ENCODE results near the gene KIF16B.

KIF16B gene

DNA sequence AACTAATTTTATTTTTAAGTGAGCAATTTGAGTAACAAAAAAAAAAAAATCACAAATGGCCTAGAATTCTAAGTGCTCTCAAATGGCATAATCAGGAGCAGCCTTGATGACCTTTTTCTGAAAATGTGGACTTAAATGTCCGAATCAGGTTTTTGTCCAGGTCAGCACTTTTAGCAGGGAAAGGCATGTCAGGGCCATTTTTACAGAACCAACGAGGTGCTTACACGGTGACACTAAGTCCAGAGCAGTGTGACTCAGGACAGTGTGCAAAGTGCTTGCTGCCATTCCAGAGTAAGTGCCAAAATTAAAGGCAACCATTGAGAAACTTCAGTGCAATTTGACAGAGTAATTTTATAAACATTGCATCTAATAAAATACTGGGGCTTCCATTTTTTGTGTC is 127.8 kb downstream of the KIF16B start:
- Histone ChIP-seq H3K4me3 (ENCODE audit: low read depth, low read length) (no peak overlapping the region), H3K27ac (ENCODE audit: extremely low read depth, low read depth, low read length) (no peak overlapping the region), H3K4me1 (ENCODE audit: control insufficient read depth, insufficient read depth, low read length) (no peaks in the 10 kb centered on the region), H3K36me3 (ENCODE audit: control insufficient read depth in 2 of 2, insufficient read depth in 1 of 2, low read length in 2 of 2) (no peaks in the 10 kb centered on the region), H3K9me3 (ENCODE audit: control insufficient read depth, insufficient read depth, low read depth, low read length) (no peaks in the 10 kb centered on the region)
- ChIA-PET POLR2A (no interaction called here), CTCF (no interaction called here)
- no peak for TF ChIP-seq ZNF2 (tag by site-specific recombination; IDR thresholded peaks at IDR 0.05)
- no peak for TF ChIP-seq ZSCAN30 (tag by site-specific recombination; IDR thresholded peaks at IDR 0.05)
- TF ChIP-seq ZNF707 (tag by site-specific recombination; IDR thresholded peaks at IDR 0.05): no peak
- no peak for TF ChIP-seq PRDM2 (tag by site-specific recombination; IDR thresholded peaks at IDR 0.05; ENCODE audit: borderline replicate concordance)
- no peak for TF ChIP-seq ZNF600 (tag by site-specific recombination; IDR thresholded peaks at IDR 0.05)
- no peak for TF ChIP-seq KLF17 (tag by site-specific recombination; IDR thresholded peaks at IDR 0.05)

DNA sequence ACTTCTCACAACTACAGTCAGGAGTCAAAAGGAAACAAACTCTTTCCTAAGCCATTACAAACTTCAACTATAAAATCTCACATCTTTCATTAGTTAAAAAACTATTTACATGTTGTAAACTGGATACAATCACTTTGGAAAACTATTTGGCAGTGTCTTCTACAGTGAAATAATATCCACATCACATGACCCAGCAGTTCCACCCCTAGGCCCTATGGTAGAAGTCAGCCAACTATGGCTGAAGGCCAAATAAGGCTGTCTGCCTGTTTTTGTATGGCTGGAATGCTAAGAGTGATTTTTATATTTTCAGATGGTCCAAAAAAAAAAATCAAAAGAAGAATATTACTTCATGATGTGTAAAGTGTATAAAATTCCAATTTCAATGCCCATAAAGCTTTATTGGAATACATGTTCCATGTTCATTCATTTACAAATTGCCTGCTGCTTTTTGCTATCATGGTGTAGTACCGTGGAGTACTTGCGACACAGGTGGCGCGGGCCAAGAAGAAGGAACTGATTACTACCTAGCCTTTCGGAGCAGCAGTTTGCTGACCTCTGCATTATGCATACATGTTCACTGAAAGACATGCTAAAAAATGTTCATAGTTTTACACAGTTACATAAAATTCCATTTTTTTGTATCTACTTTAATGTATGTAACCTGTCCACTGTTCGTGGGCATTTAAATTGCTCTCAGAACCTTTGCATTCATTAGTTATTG is 129.0 kb downstream of the KIF16B start:
- Histone ChIP-seq H3K9me3 (ENCODE audit: control insufficient read depth, insufficient read depth, low read depth, low read length) (no peaks in the 10 kb centered on the region), H3K4me3 (ENCODE audit: low read depth, low read length) (no peak overlapping the region), H3K27ac (ENCODE audit: extremely low read depth, low read depth, low read length) (no peak overlapping the region), H3K4me1 (ENCODE audit: control insufficient read depth, insufficient read depth, low read length) (no peaks in the 10 kb centered on the region), H3K36me3 (ENCODE audit: control insufficient read depth in 2 of 2, insufficient read depth in 1 of 2, low read length in 2 of 2) (no peaks in the 10 kb centered on the region)
- ChIA-PET POLR2A (no interaction called here), CTCF (interaction anchor here (0.6 kb wide), 2 partner anchors 312 to 536 kb away, joined by 4 to 8 read pairs; no protein-coding TSS in a partner anchor)
- TF ChIP-seq, protein P1, sequence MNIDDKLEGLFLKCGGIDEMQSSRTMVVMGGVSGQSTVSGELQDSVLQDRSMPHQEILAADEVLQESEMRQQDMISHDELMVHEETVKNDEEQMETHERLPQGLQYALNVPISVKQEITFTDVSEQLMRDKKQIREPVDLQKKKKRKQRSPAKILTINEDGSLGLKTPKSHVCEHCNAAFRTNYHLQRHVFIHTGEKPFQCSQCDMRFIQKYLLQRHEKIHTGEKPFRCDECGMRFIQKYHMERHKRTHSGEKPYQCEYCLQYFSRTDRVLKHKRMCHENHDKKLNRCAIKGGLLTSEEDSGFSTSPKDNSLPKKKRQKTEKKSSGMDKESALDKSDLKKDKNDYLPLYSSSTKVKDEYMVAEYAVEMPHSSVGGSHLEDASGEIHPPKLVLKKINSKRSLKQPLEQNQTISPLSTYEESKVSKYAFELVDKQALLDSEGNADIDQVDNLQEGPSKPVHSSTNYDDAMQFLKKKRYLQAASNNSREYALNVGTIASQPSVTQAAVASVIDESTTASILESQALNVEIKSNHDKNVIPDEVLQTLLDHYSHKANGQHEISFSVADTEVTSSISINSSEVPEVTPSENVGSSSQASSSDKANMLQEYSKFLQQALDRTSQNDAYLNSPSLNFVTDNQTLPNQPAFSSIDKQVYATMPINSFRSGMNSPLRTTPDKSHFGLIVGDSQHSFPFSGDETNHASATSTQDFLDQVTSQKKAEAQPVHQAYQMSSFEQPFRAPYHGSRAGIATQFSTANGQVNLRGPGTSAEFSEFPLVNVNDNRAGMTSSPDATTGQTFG (tag by site-specific recombination; IDR thresholded peaks at IDR 0.05; ENCODE audit: borderline replicate concordance): no peak
- TF ChIP-seq ZNF391 (tag by site-specific recombination; IDR thresholded peaks at IDR 0.05; ENCODE audit: borderline replicate concordance, low read depth) (no peak), ZNF292 (tag by site-specific recombination; IDR thresholded peaks at IDR 0.05; ENCODE audit: borderline replicate concordance, low read depth) (no peak), ZFP37 (tag by site-specific recombination; IDR thresholded peaks at IDR 0.05) (no peak), ZBTB17 (tag by site-specific recombination; IDR thresholded peaks at IDR 0.05) (no peak), ZNF10 (tag by site-specific recombination; IDR thresholded peaks at IDR 0.05) (no peak), MZF1 (tag by site-specific recombination; IDR thresholded peaks at IDR 0.05; ENCODE audit: borderline replicate concordance) (no peak), ZNF585B (tag by site-specific recombination; IDR thresholded peaks at IDR 0.05) (no peak), SCRT2 (tag by site-specific recombination; IDR thresholded peaks at IDR 0.05) (no peak), ZNF776 (tag by site-specific recombination; IDR thresholded peaks at IDR 0.05; ENCODE audit: borderline replicate concordance) (no peak), ZNF211 (tag by site-specific recombination; IDR thresholded peaks at IDR 0.05; ENCODE audit: low read depth) (no peak)
- TF ChIP-seq, protein P2, sequence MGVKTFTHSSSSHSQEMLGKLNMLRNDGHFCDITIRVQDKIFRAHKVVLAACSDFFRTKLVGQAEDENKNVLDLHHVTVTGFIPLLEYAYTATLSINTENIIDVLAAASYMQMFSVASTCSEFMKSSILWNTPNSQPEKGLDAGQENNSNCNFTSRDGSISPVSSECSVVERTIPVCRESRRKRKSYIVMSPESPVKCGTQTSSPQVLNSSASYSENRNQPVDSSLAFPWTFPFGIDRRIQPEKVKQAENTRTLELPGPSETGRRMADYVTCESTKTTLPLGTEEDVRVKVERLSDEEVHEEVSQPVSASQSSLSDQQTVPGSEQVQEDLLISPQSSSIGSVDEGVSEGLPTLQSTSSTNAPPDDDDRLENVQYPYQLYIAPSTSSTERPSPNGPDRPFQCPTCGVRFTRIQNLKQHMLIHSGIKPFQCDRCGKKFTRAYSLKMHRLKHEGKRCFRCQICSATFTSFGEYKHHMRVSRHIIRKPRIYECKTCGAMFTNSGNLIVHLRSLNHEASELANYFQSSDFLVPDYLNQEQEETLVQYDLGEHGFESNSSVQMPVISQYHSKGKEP (tag by site-specific recombination; IDR thresholded peaks at IDR 0.05): no peak

Data from HEK293 (cell line).